ENCODE results near the gene URB1.
"Not testable (repeated sequence)": the region's sequence is repeated elsewhere in the genome, so short reads cannot be mapped to it uniquely, and the experiment has no call there.

Gene URB1

DNA sequence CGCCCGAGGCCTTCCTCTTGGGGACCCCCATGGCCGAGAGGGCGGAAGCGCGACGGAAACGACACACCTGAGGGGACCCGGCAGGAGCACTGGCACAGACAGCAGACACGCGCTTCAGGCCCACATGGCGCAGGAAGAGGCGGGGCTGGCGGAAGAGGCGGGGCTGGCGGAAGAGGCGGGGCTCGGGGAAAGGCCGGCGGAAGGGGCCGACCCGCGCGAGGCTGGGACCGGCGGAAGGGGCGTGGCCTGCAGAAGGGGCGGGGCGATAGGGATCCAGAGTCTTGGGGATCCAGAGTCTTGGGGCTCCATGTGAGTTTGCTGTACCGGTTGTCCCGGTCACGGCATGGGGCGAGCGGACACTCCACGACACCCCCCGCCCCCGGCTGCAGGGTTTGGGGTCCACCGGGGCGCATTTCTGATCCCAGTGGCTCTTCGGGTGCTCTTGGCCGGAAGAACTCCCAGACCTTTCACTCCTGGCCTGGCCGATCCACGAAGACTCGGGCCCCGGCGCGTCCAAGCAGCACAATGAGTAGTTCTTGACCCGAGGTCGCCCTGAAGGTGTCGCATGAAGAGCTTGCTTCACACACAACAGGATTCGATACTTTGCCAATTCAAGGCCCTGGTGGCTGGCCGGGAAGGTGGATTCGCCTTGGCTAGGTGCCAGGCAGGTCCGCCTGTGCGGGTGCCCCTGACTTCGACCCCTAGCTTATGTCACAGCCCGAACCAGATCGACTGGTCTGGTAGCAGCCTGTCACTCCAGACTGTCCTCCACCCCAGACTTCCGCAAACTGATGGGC, at the start of gene URB1:
Gene URB1 (minus strand): TSS at position 133 of the 797 bp plus-strand sequence. CDS start 102 bp downstream, at position 31.
- peak; percentile 58 for DNase-seq

- no peak for DNase-seq
Observed at GRCh38 chr21:32437729-32438128, 44.9 kb upstream of the URB1 start.

GRCh38 chr21:32432982-32433660, 40.3 kb upstream of the URB1 start:
- DNase-seq, result not testable (repeated sequence)

DNA sequence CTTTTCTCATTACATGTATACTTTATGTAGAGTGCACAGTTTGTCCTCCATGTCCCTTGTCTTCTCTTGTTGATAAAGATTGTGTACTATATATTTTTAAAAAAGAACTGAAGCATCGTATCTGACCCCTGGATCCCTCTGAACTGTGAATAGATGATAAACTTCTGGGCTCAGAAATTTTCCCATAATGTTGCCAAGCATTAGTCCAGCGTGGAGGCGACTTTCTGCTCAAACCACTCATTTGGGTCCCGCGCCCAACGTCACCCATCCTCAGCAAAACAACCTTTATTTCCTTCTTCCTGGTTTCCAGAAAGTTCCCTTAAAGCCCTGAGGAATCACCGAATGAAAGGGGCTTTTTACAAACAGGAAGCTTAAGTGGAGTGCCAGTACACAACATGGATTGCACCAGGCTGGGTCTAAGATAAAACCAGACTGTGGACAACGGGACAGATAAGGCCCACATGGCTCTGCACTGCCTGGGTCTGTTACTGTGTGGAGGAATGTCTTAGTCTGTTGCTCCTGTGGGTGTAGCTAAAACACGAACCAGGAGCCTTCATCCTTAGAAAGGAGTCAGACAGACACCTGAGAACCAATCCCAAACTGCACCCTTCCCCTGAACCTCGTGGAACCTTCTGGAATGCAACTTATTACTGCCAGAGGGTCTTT, 35.3 kb upstream of the URB1 start:
- no peak for DNase-seq

DNA sequence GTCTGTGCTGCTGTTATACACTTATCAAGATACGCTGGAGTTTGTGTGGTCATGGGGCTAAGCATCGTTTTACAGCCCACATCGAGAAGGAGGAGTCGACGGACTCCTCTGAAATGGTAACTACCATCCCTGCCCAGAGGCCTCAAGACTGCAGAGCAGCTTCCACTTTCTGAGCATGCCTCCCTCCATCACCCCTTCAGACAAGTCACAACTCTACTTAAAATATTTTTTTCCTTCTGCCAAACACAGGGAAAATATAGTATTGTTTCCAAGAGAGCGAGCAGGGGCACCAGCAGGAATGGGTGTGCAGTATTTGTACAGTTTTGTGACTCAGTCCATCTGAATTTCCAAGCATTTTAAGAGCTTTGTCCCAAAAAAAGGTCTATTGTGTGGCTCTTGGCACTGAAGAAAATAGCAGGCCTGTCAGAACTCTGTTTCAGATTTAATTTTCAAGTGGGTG, 33.8 kb upstream of the URB1 start:
- no peak for DNase-seq

DNA sequence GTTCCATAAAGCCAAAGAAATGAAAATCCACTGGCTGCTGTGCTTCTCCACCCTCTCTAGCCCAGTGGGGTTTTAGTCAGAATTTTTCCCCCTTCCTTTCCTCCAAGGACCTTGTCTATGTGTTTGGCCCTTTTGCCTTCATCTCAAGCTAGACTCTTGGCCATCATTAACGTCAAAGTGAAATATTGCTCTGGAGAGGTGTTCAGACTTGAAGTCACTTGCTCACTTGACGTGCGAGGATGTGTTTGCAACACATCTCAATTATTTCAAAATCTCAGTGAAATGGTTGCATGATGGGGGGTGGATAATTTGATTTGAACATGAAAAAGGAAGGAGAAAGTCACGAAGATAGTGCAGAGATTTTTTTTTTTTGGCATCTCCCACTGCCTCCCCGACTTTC, 33.3 kb upstream of the URB1 start:
- no peak for DNase-seq

DNA sequence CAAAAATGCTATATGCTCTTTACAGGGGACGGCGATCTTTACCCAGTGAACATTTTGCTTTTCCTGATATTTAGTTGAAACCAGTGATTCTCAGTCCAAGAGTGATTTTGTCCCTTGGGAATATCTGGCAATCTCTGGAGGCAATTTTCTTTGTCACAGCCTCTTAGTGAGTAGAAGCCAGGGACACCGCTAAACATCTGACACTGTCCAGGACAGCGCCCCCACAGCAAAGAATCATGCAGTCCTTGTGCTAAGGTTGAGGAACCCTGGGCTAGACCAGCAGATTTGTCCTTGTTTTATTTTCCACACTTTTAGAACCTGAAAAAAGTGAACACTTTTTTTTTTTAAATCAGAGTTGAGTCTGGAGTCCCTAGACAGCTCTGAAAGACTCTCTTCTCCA, 32.8 kb upstream of the URB1 start:
- DNase-seq, result no peak

GRCh38 chr21:32424674-32425073, 31.9 kb upstream of the URB1 start:
- DNase-seq, result no peak

DNA sequence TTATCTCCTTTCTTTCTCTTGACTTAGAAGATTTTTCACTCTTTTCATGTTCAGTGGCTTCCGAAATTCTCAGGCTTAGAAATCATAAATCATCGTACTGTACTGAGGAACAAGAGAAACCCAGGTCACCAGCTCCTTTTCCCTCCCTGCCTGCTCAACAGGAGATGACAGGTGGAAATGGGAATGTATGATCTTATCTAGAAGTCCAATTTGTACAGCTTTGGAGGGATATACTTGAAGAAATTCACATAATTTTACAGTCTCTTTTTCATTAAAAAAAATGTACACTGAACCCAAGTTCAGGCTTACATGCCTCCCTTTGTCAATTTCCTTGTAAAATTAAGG, 31.4 kb upstream of the URB1 start:
- no peak for DNase-seq

DNA sequence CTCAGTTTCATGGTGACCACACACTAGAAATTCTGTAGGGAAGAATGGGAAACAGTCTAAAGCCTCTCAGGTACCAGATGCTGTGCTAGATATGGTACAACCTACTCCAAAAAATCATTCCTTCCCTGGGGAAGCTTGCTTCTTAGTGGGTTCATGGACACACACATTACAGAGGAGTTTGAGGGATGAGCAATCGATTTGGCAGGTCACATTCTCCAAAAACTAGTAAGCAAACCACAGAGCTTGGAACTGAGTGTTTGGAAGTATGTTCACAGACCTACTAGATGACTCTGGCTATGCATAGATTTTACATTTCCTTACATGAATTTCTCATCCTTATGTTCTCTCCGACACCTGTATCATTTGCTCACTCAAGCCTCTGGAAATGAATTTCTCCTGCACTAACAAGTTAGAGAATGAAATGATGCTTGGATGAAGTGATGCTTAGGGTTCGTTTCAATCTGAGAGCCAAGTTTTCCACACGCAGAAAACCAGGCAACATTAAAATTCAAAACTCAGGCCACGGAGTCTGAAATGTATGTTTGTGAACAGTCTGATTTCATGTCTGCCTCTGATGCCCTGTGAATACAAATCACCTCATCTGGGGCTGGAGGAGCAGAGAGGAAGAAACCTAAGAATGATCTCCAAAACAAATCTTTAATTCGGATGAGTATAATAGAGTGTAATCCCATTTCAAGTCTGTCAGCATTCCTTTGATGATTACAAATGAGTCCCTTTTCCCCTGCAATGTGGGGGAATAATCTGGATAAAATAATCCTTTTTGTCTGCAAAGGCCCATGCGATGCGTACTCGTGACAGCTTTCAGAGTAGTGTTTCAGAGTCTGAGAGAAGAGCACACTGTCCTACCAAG, 30.7 kb upstream of the URB1 start:
- no peak for DNase-seq

DNA sequence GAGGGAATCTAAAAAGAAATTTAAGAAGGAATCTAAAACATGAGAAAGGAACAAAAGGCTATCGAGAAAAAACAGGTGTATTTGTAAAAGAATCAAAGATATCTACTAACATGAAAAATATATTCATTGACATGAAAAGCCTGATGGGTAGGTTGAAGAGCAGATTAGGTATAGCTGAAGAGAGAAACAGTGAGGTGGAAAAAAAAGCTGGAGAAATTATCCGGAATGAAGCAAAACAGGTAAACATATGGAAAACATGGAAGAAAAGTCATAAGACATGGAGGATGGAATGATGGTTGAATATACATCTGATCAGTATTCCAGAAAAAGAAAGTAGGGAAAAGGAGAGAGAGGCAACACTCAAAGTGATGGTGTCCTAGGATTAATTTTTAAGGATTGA, 29.3 kb upstream of the URB1 start:
- DNase-seq, result no peak

GRCh38 chr21:32418146-32418545, 25.3 kb upstream of the URB1 start:
- no peak for DNase-seq

- no peak for DNase-seq
Observed at GRCh38 chr21:32415451-32416398, 22.9 kb upstream of the URB1 start.

DNA sequence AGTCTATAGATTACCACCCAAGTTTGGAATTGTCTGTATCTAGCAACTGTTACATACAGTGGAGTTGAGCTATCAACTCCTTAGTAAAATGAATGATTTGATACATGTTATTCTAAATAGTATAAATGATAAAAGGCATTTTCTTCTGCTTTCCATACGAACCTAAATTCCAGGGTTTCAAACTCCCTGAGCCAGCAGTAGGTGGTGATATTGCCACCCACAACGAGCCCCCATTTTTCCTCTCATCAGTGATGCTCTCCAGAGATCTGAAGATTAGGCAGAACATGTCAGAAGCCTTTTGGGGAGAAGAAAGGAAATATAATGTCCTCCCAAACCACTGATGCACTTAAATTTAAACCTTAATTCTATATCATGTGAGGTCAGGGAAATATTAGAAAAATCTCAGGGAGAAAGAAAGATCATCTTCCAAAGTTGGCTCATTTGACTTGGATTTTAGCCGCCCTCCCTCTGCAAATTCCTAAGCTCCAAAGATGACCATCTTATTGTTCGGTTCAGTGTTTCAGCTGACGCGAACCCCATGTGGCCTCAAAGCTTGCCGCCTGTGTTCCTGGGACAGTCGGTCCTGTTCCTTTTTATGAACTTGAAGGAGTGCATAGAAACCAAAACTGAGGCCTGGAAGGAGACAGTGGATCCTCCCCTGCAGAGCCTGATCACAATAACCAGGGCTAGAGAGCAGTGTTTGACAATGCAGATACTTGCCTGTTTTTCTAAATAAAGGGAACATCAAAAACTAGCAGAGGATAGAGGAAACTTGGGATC, 22.0 kb upstream of the URB1 start:
- DNase-seq, result no peak

DNA sequence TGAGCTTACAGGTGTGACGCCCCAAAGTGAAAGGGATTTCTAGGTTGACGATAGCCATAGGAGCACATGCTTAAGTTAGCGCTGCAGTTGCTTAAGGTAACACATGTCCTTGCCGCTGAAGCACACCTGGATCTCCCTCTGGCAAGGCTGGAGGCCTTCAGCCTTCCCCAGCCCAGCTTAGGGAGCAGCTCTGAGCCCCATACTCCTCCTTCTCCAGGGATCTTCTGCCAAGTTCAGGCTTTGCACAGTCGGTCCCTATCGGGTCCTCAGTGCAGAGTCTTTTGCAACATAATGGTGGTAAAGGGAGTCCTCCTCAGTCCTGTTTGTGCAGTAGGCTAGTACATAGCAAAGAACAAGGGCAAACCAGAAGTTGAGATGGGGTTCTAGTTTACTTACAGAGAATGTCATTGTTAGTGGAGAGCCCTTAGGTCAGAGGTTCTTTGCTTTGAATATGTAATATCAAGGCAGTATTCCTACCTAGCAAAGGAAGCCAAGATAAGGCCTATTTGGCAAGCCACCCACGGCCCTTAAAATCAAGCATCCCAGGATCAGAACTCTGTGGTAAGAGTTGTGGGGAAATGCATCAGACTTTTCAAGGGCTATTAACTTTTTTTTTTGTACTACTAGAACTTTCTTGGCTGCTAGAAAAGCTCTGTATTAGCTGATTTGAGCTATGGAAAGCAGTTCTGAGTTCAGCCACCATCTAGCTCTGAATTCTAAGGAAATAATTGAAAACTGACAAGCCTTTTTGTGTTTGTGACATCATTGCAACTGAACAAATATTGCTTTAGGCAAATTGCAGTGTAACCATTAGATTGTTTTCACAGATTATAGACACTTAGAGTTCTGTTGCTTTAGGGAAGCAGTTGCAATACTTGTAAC, 21.1 kb upstream of the URB1 start:
- no peak for DNase-seq

DNA sequence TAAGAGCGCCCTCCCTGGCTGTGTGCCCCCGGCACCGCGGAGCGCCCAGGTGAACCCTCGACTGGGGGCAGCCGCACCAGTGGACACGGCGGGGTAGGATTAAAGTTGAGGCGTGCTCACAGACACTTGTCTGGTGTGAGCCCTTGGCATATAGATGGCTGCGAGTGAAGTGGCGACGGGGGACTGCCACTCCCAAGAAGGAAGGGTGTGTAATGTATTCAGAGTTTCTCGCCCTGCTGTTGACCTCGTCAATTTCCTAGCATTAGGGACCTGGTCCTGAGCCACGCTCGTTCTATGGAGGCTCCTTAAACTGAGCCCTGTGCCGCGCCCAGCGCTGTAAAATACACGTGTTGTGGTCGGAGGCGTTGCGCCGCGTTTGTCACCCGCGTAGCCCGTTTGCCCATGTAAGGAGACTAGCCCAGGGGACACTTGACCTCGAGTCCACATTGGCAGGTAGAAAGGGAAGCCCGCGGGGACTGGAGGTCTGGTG, 20.2 kb upstream of the URB1 start:
- no peak for DNase-seq

DNA sequence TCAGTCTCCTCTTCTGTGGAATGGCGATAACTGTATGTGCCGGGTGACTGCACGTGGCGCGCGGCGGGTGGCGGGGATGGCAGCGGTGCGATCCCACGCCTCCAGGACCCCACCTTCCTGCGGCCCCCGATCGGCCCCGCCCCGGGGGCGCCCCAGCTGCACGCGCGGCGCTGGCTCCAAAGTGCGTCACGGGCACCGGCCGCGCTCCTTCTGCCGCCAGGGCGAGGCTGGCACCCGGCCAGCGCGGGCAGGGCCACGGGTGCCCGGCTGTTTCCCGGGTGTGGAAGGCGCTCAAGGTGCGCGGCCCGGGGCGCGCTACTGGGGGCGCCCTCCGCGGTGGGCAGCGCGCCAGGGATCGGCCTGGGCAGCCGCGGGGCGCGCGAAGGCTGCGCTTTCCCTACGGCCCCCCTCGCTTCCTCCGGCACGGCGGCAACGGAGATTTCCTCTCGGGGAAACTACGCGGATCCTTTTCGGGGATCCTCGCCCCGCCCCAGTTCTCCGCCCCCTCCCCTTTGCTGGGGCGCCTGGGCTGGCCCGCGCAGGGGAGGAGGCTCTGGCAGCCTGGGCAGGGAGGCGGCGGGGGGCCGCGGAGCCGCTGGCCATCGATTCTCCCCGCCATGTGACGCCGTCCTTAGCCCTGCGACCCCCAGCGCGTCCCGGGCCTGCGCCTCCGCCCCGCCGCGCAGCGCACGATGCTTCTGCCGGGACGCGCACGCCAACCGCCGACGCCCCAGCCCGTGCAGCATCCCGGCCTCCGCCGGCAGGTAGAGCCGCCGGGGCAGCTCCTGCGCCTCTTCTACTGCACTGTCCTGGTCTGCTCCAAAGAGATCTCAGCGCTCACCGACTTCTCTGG, 19.6 kb upstream of the URB1 start, which contains the start of gene EVA1C:
Gene EVA1C (plus strand): TSS at position 545 of the 853 bp plus-strand sequence. CDS start 148 bp downstream, at position 693.
- DNase-seq, result no peak

DNA sequence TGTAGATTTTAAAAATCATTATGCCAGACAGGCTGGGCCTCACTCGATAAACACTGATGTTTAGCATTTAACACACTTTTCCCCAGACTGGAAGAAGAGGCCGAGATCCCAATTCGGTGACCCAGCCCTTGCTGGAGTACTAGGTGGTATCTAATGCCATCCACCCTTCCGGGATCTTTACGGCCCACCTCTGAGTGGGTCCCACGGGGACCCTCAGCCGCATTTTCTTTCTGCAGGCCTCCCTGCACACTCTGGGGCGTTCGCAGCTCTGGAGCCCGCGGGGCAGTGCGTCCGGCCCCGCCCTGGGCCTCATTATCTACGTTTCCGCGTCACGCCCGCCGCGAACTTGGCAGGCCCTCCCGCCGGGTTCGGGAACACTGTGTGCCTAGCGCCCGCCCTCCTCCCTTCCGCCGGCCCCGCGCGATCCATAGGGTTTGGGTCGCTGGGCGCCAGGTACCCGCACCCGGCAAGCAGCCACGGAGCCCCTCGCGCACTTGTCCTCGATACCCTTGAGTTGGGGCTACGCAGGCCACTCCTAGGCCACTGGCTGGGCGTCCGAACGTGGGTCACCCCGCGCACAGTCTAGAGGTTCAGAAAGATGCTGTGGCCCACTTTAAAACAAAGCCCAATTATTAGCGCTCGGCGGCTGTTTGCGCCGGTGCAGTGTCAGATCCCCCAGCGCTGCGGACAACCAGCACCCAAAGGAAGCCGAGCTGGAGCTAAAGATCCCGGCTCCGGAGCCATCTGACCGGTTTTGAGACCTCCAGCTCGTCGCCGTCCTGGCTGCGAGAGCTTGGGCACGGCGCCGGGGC, 18.7 kb upstream of the URB1 start:
- DNase-seq, result no peak

Data from DMS79 (cell line).